ENCODE results near the gene PTPRA.
"Not testable (repeated sequence)": the region's sequence is repeated elsewhere in the genome, so short reads cannot be mapped to it uniquely, and the experiment has no call there.

PTPRA gene, protein sequence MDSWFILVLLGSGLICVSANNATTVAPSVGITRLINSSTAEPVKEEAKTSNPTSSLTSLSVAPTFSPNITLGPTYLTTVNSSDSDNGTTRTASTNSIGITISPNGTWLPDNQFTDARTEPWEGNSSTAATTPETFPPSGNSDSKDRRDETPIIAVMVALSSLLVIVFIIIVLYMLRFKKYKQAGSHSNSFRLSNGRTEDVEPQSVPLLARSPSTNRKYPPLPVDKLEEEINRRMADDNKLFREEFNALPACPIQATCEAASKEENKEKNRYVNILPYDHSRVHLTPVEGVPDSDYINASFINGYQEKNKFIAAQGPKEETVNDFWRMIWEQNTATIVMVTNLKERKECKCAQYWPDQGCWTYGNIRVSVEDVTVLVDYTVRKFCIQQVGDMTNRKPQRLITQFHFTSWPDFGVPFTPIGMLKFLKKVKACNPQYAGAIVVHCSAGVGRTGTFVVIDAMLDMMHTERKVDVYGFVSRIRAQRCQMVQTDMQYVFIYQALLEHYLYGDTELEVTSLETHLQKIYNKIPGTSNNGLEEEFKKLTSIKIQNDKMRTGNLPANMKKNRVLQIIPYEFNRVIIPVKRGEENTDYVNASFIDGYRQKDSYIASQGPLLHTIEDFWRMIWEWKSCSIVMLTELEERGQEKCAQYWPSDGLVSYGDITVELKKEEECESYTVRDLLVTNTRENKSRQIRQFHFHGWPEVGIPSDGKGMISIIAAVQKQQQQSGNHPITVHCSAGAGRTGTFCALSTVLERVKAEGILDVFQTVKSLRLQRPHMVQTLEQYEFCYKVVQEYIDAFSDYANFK

DNA sequence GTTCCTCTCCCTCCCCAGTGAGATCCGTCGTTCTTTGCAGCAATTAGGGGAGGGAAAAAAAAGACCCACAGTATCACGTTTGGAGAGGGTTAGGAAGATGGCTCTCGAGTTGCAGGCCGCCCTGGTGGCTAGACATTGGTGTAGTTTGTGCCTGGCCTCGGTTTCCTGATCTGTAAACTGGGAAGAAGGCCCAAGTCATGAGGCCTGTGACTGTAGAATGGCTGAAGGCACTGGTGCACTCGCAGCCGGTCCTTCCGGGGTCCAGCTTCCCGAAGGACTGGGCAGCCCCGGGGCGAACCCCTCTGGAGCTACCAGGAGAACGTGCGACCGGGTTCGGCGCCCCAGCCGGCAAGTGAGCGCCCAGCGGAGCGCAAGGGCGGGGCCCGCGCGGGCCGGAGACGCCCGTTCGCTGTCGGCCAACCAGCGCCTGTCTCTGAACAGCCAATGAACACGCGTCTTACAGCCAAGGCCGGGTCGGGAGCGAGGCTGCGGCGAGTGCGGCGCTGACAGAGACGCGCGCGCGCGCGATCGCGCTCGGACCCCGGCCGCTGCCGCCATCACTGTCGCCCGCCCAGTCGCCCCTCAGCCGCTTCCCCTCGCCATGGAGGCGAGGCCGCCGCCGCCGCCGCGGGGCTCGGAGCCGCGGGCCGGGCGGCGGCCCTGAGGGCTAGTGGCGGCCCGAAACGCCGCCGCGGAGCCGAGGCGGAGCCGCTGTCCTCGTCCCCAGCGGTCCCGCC is at the start of gene PTPRA:
PTPRA (plus strand) TSS at position 472 of the 737 bp plus-strand sequence. CDS start 90,797 bp downstream, outside the sequence.
- DNase-seq, result peak; percentile 84

DNA sequence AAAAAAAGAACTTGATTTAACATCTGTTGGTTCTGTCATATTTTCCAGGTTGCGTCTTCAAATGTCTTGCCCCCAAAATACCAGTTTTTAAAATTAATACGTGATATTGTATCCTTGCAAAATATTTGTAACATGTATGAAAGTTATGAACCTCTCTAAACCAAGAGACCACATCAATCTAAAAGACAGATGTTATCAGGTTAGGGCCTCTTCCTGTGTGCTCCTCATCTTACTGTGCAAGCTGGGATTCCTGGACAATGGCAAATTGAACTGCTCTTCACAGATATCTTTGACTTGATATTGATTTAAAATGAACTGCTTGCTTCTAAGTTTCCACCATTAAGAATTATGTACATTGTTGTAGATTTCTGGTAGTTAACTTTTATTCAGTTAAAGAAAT is 47.5 kb upstream of the PTPRA start:
- no peak for DNase-seq

DNA sequence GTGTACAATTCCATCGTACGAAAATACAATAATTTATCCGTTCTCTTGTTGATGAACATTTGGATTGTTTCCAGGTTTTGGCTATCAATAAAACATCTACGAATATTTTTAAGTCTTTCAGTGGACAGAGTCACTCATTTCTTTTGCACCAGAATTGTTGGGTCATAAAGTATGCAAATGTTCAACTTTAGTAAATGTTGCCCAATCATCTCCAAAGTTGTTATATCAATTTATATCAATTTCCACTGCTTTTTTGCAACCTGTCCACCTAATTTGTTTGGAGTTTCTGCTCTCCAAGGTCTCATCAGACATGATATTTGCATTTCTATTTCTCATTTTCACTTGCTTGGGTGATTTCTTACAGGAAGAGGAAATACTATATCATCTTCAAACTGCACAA is 46.6 kb upstream of the PTPRA start:
- DNase-seq, result no peak

DNA sequence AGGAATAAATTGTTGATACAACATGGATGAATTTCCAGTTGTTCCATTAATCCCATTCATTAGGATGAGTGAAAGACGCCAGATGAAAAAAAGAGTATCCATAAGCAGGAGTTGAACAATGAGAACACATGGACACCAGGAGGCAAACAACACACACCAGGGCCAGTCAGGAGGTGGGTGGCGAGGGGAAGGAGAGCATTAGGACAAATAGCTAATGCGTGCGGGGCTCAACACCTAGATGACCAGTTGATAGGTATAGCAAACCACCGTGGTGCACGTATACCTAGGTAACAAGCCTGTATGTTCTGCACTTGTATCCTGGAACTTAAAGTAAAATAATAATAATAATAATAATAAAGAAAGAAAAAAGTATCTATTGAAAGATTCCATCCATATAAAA is 43.9 kb upstream of the PTPRA start:
- no peak for DNase-seq

DNA sequence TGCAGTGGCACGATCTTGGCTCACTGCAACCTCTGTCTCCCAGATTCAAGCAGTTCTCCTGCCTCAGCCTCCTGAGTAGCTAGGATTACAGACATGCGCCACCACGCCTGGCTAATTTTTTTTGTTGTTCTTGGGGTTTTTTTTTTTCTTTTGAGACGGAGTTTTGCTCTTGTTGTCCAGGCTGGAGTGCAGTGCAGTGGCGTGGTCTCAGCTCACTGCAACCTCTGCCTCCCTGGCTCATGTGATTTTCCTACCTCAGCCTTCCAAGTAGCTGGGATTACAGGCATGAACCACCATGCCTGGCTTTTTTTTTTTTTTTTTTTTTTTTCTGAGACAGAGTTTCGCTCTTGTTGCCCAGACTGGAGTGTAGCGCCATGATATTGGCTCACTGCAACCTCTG is 42.1 kb upstream of the PTPRA start:
- not testable (repeated sequence) for DNase-seq

DNA sequence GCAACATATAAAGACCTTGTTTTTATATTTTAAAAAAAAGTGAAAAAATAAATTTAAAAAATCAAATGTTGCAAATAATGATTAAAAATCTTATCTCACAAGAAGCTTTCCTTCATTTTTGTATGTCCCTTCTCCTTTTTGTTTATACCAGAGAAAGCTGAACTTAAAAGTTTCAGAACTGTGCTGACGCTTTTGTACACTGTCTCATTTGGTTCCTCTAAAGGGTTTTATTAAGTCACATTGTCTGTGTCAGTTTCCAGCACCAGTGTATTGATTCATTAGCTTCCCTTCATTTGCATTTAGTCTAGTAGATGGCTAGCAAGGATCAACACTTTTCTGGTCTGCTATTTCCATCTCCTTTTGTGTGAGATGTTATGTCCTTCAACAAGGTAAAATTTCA is 39.5 kb upstream of the PTPRA start:
- no peak for DNase-seq

DNA sequence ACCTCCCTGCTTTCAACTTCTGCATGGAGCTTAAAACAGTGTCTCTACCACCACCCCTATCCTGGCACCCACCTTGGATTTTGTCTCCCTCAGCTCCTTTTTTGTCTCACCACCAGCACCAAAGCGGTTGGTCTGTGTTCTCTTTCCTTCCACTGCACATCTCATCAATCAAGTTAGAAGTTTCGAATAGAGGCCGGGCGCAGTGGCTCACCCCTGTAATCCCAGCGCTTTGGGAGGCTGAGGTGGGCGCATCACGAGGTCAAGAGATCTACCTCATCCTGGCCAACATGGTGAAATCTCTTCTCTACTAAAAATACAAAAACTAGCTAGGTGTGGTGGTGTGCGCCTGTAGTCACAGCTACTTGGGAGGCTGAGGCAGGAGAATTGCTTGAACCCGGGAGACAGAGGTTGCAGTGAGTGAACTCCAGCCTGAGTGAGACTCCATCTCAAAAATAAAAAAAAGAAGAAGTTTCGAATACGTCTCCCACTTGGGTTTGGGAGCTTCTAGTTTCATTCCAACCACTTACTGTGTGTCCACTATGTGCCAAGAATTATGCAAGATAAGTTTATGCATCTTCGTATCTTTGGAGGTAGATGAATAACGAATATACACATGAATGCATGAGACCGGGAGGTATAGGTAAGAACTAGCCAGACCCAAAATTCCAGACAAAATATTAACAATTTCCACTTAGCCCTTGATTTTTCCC is 38.7 kb upstream of the PTPRA start:
- no peak for DNase-seq

DNA sequence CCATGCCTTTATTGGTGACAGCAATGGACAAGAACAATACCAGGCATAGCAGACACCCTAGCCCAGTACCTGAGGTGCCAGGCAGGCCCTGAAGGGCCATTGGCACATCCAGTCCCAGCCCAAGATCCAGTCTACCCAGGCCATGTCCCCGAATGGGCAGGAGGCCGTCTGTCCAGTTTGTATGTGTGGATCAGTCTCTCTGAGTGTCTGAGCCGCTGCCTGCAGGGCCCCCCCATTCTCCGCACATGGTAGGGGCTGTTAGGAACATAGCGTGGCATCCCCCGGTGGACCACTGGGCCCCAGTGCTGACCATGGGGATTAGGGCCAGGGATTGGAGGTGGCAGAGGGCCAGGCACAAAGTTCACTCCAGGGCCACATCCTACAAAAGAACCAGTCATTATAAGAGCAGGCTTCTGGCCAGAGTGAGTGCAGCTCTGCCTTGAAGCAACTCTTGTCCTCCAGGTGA is 37.9 kb upstream of the PTPRA start:
- DNase-seq, result no peak

DNA sequence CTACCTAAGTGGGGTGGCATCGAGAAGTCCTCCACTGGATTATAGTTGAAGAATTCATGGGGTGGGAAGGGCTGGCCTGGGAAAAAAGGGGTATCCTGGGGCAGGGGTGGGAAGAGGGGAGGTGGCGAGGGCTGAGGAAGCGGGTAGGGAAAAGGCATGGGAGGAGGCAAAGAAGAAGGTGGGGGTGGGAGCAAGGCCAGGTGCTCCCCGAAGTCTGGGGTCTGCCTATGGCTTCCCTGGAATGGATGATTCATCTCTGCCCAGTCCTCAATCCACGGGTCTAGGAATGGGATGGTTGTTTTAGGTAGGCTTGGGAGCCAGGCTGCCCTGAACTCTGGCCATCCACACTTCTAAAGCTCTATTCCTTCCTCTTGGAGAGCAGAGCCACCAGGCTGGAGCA is 37.2 kb upstream of the PTPRA start:
- DNase-seq, result no peak

DNA sequence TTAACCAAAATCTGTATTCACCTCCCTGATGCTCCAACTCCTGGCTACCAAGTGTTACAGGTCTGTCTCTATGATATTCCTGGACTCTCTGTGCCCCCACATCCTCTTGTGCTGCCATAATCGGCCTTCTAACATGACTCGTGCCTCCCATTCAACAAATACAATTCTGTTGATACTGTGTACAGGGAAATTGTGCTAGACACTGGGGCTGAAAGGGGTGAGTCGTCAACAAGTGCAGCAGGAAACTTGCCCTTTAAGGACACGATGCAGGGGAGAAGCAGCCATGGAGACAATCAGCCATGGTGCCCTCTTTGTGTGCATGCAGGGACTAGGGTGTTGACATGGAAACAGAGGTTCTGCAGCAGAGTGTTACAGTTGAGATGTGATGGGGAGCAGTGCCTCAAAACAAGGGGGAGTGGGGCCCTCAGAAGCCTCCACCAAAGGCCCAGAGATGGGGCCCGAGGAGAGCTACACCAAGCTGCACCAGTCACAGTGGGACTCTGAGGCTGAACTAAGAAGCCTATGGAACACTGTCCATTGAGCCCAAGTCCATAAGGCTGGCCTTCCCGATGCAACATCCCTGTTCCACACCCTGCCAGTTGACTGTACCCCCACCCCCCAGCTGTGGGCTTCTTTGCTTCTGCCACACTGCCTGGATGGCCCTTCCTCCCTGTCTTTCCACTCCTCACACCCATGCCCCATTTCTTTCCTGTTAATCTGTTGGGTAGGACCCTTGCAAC is 35.9 kb upstream of the PTPRA start:
- no peak for DNase-seq

DNA sequence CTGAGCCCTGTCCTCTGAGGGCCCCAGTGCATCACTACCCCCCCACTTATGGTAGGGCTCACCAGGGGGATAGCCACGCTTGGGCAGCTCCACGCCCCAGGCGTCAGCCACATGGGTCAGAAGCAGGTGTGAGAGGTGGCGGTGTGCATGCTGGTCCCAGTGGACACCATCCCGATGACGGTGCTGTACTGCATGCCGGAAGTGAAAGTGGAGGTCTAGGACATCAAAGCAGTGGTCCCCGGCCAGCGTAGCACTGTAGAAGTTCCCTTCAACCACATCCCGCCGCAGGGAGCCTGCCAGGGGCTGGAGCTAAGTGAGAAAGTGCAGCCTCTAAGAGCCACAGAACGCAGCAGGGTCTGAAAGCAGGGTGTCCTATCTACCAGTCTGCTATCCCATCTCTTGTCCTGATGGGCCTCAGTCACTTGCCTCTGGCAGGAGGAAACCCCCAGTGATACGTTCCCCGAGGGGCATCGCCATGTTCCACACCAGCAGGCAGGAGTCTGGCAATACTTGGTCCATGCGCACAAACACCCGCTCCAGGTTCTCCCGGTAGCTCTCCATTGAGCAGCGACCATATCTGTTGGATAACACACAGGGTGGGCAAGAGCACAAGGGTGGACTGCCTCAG is 35.0 kb upstream of the PTPRA start:
- no peak for DNase-seq

DNA sequence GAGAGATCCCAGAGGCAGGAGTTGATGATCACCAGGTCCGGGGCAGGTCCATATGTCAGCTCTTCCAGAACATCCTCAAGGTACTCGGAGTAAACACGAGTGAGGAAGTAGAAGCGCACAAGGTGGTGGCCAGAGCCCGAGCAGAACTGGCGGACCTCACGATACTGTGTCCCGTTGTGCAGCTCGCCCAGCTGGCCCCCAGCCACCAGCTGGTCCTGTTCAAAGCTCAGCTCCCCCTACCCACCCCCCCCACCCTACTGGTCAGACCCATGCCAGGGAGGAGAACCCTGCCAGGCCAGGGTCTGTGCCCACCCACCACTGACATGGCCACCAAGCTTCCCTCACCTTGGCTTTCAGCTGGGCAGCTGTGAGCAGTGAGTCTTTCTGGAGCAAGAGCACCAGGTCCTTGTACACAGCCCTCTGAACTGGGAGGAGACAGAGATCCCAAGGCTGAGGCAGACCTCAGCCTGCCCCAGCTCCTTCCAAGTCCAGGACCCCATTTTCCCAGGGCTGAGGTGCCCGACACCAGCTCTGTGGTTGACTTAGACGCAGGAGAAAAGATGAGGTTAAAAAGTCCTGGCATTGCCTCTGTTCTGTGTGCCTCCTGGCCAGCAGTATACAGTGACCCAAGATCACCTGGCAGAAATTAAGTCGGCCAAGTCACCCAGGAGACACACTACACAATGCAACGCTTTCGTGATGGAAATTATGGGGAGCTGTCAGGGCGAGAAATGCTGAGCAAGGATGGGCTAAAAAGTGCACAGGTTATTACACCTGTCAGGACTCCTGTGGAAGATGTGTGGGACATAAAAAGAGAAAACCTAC is 34.2 kb upstream of the PTPRA start:
- no peak for DNase-seq

DNA sequence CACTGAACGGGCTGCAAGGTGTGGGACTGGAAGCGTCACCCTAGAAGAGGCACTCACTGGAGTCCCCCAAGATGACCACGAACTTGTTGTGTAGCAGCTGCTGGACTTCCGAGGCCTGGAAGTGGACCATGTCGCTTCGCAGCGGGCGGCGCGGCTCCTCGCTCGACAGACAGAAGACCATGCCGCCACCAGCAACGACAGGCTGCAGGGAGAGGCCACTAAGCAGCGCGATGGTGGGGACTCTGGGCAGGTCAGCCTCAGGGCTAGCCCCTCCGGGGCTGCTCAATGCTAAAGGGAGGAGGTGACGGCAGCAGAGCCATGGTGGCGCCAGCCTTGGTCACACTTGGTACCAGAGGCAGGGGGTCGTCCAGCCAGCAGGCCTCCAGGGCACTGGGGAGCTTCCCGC is 33.5 kb upstream of the PTPRA start:
- no peak for DNase-seq

DNA sequence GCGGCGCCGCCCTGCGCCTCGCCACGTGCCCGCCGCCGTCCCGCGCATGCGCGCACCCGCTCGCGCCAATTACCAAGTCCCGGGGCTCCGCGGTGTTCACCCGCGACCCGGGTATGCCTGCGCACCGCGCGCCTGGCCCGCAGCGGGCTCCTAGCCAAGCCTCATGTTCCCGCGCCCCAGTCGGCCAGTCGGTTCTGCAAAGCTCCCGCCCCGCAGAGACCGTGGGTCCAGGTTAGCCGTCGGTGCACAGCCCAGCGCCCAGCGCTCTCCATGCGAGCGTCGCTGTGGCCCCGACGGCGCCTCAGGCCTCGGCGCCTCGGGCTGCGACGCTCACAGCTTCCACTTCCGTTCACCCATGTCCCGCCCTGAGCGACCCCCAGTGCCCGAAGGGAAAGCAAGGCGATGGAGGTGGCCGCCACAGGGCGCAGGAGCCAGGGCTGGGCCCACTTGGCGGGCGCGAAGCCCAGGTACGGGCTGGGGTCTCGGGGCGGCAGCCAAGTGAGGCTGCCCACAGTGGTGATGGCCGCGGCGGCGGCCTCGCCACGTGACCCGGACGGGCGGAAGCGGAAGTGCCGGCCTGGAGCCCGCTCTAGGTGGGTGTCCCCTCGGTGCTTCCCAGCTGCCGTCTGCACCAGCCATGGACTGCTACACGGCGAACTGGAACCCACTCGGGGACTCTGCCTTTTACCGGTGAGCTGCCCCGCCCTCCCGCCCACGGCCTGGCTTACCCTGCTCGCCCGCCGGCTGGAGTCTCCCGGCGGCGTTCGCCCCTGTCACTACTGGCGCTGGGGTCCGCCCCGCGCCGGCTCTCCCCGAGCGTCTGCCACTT is 32.9 kb upstream of the PTPRA start, which contains the start of the genes PCED1A and VPS16:
PCED1A (minus strand) TSS at position 518 of the 829 bp plus-strand sequence. CDS start 743 bp downstream, outside the sequence.
VPS16 (plus strand) TSS at position 608 of the 829 bp plus-strand sequence; CDS start at position 638, 30 bp downstream.
- DNase-seq, result peak; percentile 75

DNA sequence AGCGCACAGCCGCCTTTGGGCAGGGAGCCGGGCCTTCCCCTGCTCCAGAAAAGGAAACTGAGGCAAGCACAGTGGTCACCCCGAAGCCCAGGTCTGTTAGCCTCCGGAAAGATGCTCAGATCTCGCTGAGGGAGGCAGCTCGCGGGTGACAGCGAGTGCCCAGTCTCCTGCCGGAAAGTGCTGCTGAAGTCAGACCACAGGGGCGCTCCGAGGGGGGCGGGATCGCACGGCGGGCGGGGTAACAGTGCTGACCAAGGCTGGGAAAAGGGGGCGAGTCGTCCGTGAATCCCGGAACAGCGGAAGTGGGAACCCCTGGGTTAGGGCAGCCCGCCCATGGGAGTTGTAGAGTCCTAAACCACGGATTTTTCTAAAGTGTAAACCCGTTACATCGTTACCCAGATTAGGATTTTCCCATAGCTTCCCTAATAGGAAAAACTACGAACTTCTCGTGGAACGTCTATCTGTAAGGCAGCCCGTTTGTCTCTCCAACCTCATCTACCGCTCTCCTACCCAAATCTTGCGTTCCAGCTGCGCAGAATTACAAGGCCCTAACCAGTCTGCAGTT is 32.2 kb upstream of the PTPRA start:
- no peak for DNase-seq

DNA sequence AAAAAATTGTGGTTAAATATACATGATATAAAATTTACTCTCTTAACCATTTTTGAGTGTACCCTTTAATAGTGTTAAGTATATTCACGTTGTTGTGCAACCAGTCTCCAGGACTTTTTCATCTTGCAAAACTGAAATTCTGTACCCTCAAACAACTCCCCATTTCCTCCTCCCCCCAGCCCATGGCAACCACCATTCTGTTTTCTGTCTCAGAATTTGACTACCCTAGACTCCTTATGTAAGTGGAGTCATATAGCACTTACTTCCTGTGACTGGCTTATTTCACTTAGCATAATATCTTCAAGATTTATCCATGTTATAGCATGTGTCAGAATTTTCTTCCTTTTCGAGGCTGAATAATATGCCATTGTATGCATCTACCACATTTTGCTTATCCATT is 27.7 kb upstream of the PTPRA start:
- no peak for DNase-seq

DNA sequence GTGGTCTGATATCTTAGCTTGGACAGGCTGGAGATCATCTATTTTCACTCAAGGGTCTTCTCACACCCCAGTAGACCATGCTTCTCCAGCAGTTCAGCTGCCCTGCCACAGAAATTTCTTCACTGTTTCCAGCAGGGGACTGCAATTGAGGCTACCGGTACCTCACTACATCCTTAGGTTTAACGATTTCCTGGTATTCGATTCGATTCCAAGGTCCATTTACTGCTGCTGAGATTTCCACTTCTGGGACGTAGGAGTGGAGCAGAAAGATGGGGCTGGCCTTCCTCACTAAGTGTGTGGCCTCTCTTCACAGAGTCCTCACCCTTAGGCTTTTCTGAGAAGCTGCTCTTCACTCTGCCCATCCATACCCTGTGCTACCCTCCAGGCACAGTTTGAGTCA is 26.6 kb upstream of the PTPRA start:
- no peak for DNase-seq

DNA sequence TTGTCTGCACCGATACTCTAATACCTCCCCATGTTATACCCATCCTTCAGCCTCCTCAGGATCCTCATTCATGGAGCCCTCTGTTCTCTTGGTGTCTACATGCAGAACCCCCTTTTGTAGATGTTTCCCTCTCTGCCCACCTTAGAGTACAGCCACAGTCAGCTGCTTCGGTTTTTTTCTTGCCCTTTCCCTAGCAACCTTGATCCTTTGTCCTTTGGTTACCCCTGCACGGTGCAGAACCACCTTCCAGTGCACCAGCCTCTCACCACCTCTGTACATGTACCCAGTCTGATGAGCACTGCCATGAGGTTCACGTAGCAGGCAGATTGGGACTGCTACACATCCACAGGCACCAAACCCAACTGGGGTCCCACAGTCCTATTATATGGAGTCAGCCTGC is 25.5 kb upstream of the PTPRA start:
- no peak for DNase-seq

DNA sequence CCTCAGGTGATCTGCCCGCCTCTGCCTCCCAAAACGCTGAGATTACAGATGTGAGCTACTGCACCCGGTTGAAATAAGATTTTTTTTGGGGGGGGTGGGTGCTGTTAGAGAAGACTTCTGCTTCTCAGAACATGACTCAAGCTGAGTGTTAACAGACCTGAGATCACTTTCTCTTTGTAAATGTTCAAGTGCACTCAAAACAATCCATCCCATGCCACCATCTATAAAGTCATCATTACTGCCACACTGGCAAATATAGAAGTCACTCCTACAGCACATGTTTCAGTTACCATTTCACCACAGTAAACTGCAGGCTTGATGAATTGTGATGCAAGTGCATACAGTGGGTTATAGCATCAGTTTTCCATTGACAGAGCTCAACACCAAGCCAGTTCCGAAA is 23.8 kb upstream of the PTPRA start:
- DNase-seq, result no peak
